Fibroblast of skin of right biceps (primary cell): Measurements from ENCODE around the gene TPCN2.
"Not testable (repeated sequence)": the region's sequence is repeated elsewhere in the genome, so short reads cannot be mapped to it uniquely, and the experiment has no call there.

Experiments used
- DNase-seq: peaks from one replicate; pipeline ENCODE4 v3.0.0-alpha.2; 2013

The TPCN2 gene

DNA sequence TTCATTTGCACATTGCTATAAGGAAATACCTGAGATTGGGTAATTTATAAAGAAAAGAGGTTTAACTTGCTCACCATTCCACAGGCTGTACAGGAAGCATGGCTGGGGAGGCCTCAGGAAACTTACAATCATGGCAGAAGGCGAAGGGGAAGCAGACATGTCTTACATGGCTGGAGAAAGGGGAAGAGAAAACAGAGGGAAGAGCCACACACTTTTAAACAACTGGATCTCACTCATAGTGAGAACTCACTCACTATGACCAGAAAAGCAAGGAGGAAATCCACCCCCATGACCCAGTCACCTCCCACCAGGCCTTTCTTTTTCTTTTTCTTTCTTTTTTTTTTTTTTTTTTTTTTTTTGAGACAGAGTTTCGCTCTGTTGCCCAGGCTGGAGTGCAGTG lies 85.5 kb downstream of the TPCN2 start:
- not testable (repeated sequence) for DNase-seq

DNA sequence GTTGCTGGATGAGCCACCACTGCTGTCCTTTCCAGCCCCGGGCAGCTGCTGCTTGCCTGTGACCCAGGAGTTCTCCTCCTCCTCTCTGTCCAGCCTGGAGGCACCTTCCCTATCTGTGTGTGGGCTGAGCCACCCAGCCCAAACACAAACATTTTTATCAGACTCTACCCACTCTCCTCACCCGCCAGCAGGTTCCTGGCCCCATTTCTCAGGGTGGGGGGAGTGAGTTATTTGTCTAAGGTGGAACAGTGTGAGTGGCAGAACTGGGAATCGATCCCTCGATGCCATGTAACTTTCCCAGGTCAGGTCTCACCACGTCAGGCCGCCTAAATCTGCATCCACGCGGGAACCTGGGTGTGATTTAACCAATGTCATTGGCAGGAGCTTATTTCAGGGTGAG lies 86.2 kb downstream of the TPCN2 start:
- DNase-seq: no peak

DNA sequence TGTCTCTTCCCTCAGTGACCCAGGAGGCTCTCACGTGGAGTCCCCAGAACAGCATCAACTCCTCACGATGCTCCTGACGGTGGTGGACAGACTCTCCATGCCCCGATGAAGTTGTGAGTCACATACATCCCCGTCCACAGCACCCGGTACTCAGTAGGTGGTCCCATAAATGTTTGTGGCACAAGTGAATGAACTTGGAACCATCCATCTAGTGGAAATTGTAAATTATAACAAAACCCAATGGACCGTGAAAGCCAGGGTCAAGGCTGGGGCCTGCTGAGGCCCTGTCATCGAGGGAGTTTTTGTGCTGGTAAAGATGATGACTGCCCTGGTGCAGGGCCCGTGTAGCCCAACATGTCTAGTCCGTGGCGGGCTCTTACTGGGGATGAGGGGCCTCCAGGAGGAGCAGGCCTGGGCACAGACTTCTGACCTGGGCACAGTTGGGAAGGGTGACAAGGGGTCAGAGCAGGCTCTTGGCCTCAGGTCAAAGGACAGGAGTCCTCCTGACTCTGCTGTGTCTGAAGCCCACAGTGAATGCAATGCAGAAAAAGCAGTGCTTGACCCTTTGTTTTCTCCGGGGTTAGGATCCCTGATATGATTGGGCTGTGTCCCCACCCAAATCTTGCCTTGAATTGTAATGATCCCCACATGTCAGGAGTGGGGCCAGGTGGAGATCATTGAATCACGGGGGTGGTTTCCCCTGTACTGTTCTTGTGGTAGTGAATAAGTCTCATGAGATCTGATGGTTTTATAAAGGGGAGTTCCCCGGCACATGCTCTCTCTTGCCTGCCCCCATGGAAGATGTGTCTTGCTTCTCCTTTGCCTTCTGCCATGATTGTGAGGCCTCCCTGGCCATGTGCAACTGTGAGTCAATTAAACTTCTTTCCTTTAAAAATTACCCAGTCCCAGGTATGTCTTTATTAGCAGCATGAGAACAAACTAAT lies 87.0 kb downstream of the TPCN2 start:
- no peak for DNase-seq

DNA sequence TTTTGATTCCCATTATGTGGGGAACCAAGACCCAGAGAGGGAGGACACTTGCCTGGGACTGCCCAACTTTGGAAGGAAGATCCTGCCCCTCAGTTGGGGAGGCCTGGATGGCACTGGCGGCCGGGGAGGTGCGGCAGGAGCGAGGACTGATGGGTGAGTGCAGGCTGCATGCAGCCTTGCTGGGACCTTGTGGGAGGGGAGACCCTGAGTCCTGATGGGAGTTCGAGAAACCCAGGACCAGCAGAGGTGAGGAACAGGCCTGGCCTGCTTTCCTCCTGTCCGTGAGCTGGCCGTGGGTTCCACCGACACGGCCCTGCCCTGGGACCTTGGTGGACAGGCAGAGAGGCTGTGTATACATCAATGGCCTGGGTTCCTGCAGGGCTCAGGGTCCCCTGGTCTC lies 87.7 kb downstream of the TPCN2 start:
- no peak for DNase-seq

DNA sequence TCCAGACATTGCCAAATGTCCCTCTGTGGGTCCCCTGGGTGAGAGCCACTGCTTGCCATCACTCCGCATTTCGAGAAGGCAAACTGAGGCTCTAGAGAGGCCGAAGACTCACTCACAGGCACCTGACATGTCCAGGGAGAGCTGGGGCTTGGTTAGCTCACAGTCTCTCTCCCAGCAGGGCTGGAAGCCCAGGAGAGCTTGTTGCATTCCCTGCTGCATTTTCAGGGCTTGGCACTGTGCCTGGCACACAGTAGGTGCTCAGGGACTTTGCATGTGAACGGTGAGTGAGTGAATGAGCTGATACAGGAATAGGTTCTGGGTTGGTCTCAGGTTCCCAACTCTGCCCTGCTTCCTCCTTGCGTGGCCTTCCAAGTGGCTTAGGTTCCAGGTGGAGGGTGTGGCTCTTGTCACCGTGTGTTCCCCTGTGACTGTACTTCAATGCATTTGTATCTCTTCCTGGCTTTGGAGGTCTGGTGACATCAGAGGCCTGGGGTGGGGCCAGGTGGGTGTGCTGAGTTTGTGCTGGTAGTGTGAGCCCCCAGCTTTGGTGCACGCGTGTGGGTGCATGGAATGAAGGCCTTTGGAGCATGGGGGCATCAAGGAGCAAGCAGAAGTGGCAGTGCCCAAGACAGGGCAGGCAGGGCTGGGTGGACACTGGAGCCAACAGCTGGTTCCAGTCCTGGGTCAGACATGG lies 88.6 kb downstream of the TPCN2 start:
- DNase-seq: no peak

DNA sequence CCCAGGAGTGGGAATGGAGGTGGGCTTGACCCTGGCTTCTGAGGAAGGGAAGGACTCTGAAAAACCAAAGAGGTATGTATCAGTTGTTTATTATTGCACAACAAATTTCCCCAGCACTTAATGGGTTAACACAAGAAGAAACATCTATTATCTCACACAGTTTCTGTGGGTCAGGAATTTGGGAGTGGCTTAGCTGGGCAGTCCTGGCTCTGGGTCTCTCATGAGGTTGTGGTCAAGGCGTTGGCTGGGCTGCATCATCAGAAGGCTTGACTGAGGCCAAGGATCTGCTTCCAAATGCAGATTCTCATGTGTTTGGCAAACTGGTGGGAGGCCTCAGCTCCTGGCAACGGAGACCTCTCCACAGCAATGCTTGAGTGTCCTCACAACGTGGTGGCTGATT lies 89.5 kb downstream of the TPCN2 start:
- DNase-seq: peak; percentile 37

DNA sequence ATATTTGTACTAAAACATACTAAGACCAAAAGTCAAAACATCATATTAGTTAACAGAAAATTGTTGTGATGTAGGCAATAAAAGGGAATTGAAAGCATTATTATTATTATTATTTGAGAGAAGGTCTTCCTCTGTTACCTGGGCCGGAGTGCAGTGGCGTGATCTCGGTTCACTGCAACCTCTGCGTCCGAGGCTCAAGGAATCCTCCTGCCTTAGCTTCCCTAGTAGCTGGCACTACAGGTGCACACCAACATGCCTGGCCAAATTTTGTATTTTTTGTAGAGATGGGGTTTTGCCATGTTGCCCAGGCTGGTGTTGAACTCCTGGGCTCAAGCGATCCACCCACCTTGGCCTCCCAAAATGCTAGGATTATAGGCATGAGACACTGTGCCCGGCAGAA lies 91.4 kb downstream of the TPCN2 start:
- DNase-seq: not testable (repeated sequence)

DNA sequence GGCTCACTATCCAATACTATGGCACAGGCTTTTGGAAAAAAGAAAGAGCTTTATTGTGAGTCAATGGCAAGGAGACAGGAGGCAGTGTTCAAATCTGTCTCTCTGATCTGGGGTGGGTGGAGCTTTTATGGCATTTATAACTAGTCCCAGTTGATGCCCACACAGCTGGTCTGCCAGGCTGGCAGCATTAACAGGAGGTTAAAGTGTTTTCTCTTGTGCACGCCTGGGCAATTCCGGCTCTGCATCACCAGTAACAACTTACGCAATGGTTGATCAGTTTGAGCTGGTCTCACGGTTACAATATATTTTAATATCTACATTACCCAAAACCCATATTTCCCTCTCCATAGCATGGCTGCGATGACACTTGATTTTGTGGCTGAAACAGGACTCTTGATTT lies 91.9 kb downstream of the TPCN2 start:
- DNase-seq: no peak

DNA sequence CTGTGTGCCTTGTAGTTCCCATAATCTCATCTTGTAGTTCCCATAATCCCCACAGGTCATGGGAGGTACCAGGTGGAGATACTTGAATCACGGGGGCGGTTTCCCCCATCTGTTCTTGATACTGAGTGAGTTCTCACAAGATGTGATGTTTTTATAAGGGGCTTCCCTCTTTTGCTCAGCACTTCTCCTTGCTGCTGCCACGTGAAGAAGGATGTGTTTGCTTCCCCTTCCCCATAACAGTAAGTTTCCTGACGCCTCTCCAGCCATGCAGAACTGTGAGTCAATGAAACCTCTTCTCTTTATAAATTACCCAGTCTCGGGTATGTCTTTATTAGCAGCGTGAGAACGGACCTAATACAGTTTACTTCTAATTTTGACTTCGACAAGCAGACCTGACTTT lies 93.0 kb downstream of the TPCN2 start:
- no peak for DNase-seq

DNA sequence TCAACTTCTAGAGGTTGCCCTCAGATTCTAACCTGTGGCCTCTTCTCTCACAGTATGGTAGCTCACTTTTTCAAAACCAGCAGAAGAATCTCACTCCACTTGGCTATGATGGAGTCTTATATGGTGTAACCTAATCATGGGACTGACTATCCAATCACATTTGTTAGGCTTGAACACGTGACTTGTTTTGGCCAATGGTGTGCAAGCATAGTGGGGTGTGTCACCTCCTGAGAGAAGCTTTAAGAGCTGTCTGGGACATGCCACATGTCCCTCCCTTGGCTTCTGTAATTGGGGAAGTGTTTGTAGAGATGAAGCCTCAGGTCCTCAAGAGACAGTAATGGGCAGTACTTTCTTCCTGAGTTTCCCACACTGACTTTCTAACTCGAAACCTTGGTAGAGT lies 94.2 kb downstream of the TPCN2 start:
- no peak for DNase-seq

DNA sequence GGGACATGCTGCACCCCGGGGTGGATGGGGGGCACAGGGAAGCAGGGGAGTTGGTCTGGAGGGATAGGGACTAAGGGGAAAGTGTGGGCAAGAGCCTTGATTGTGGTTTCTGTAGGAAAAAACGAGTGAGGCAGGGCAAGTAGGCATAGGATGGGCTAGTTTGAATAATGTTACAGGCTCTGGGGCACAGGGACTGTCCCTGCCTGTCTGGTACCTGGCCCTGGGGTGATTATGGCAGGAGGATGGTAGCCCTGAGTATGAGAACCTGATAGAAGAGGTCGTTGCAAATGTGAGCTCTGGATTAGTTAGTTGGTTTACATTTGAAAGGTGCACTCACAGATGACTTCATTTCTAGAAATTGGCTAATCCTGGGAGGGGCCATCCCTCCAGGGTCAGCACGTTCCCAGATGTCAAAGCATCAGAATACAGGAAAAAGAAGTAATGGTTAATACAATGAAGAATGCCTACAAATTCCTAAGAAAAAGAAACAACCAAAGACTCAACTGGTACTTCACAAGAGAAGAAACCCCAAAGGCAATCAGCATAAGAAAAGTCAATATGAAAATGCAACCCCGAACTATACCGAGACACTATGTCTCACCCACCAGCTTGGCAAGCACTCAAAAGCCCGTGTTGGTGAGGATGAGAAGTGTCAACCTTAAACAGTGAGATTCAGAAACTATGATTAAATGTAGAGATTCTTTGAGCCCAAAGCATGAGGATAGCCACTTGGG lies 95.8 kb downstream of the TPCN2 start:
- DNase-seq: peak; percentile 20

DNA sequence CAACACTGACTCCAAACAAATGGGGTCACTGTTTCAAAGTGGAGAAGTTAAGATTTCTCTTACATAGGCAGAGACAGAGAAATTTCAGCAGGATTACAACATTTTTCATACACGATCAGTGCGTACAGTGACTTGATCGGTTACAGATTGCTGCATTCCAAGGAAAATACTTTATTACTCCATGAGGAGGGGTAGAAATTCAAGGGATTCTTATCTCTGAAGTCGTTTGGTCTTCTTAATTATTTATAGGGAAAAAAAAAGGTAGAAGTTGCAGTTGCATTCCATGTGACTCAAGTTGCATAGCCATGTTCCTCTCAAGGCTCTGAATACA lies 96.3 kb downstream of the TPCN2 start:
- DNase-seq: peak; percentile 78

DNA sequence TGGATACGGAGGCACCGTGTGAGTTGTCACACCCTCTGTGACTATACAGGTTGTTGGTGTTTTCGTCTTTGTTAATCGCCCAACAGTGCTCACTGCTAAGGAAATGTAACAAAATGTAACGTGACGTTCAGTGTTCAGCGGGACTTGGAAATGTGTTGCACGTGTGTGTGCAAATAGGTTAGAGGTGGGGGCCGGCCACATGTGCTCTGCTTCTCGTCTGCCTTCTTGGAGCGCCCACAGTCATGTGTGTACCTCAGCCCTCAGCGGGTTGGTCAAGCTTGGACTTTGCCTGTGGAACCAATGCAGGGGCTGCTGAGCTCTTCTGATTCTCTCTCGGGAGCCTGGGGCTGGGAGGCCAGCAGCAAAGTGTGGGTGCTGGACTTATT lies 99.6 kb downstream of the TPCN2 start:
- DNase-seq: no peak

DNA sequence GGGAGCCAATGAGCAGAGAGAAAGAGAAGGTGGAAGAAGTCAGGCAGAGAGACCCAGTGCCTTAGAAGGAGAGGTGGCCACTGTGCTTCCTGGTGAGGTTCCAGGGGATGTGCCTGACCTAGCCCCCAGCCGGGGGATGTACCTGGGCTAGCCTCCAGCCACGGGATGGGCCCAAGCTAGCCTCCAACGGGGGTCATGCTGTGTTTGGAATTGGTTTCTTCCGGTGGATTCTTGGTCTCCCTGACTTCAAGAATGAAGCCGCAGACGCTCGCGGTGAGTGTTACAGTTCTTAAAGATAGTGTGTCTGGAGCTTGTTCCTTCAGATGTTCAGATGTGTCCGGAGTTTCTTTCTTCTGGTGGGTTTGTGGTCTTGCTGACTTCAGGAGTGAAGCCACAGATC lies 100.1 kb downstream of the TPCN2 start:
- DNase-seq: no peak

DNA sequence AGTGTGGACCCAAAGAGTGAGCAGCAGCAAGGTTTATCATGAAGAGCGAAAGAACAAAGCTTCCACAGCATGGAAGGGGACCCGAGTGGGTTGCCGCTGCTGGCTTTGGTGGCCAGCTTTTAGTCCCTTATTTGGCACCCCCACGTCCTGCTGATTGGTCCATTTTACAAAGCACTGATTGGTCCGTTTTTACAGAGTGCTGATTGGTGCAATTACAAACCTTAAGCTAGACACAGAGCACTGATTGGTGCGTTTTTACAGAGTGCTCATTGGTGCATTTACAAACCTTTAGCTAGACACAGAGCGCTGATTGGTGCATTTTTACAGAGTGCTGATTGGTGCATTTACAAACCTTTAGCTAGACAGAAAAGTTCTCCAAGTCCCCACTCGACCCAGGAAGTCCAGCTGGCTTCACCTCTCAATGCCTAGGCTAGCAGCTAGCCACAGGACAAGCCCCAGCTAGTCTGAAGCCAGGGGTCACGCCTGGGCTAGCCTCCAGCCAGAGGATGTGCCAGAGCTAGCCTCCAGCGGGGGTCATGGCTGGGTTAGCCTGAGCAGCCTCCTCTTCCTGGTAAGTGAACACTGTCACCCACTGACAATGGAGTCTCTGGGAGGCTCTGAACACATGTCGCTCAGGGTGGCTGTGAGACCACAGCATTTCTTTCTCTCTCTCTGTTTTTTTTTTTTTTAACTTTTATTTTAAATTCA lies 100.8 kb downstream of the TPCN2 start:
- DNase-seq: not testable (repeated sequence)

DNA sequence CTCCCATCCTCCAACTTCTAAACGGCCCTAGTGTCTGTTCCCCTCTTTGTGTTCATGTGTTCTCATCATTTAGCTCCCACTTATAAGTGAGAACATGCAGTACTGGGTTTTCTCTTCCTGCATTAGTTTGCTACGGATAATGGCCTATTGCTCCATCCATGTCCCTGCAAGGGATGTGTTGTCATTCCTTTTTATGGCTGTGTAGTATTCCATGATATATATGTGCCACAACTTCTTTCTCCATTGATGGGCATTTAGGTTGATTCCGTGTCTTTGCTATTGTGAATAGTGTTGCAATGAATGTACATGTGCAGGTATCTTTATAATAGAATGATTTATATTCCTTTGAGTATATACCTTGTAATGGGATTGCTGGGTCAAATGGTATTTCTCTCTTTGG lies 101.4 kb downstream of the TPCN2 start:
- DNase-seq: no peak

DNA sequence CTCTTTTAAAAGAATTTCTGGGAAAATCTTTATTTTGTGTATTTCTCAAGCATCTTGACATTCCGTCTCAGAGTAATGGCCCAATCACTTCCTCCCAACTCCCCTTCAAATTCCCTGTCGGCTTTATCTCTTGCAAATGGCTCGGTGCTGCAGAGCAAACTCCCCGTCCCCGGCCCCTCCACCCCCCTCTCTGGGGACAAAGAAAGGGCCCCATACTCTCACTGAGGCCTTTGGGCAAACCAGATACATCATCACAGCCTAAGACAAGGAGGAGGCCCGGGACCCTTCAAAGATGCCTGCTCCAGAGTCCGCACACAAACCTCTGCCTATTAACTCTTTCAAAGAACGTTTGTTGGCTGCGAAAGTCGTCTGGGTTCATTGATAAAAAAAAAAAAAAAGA lies 103.1 kb downstream of the TPCN2 start:
- peak; percentile 16 for DNase-seq

DNA sequence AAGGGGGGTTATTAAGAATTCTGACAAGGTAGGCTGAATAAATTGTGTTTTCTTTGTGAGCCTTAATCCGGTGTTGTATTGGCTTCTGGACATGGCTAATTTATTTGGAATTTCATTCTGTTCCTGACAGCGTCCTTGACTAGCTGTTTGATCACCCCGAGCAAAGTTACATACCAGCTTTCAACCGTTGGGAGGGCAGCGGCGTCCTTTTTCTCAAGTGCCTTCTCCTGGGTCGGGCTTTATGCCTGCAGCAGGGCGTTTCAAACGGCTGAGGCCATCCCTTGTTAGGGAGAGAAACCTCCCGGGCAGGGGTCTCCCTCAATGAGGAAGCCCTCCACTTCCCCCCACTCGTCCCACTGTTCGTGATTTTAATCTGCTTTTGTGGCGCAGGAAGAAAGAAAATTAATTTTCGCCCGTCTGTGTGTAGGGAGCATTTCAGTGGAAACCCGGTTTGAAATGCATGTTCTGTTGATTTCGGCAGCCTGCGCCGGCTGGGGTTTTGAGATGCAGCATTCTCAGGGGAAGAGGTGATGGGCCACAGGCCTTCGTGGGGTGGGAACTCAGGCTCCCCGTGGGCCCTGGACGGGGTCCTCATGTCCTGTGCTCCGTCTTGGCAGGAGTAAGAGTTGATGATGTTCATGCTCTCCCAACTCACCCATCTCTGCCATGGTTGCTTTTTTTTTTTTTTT lies 104.1 kb downstream of the TPCN2 start:
- no peak for DNase-seq

DNA sequence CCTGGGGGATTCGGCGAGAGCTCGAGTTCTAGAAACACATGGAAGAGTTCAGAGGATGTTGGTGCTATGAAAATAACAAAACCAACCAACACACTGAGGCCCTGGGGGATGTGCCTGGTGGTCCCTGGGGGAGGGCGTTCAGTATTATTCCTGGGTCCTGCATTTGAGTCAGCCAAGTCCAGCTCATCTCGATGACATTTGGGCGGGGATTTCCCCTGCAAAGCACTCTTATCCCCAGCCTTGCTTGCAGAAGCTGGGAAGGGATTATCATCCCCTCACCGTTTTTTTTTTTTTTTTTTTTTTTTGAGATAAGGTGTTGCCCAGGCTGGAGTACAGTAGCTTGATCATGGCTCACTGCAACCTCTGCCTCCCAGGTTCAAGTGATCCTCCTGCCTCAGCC lies 104.9 kb downstream of the TPCN2 start:
- peak; percentile 75 for DNase-seq

DNA sequence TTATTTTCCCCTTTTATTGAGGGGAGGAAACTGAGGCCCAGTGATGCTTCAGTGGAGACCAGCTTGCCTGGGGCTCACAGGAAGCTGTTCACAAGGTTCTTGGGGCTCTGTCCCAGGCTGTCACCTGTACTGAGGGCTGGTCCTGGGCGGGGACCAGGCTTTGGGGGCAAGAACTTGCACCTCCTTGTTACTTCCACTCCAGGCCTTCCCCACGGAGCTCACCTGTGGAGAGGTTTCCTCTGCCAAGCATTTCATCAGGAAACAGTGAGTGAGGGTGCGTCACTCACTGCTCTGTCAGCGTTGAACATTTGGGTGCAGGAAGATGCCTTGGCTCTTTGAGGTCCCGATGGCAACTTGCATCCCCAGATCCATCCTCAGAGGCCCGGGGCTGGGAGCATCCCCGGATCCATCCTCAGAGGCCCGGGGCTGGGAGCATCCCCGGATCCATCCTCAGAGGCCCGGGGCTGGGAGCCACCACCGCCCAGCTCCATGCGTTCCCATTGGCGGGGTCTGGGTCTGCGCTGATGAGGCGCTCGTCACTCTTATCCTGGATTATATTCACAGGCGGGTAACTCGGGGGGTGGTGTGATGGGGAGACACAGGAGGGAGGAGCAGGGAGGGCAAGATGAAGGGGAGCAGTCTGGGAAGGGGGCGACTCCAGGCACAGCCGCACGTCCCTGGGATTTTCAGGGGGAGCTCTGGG lies 105.6 kb downstream of the TPCN2 start:
- no peak for DNase-seq

DNA sequence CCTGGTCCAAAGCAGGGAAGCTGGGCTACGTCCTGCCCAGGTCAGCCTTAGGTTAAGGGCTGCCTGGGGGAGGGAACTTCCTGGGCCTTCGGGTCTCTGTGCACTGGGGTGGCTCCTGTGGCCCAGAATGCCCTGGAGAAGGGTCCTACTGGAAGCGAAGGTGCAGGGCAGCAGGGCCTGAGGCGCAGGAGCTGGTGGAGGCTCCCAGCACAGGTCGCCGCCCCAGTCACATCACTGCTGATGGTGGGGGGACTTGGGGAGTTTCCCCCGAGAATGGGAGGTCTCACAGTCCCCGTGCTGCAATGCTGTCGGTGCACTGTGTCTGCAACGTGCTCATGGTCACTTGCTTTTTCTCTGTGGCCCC lies 106.2 kb downstream of the TPCN2 start:
- DNase-seq: no peak
